Endothelial cell of umbilical vein (primary cell): ENCODE results near the gene TMC4.

Experiments used
- CTCF ChIP-seq, 2 donors: IDR thresholded peaks; 1 replicate in 1 of 2; 2 replicates in 1 of 2; pipeline ENCODE4 v1.5.1; 2011; ENCODE audit warnings: low read length in 2 of 2, mild to moderate bottlenecking in 2 of 2, moderate library complexity in 2 of 2, control low read depth in 1 of 2, inconsistent platforms in 1 of 2, low read depth in 1 of 2; ENCODE audit not compliant: insufficient read depth in 1 of 2; ENCODE audit errors: extremely low read depth in 1 of 2
- JUN ChIP-seq: IDR thresholded peaks from 2 replicates; pipeline ENCODE4 v1.6.1; 2011; ENCODE audit warnings: borderline replicate concordance, low read depth; ENCODE audit not compliant: insufficient read length, insufficient read depth
- POLR2AphosphoS5 ChIP-seq: IDR thresholded peaks from 2 replicates; pipeline ENCODE4 v1.6.1; 2012; ENCODE audit warnings: low read depth, mild to moderate bottlenecking, control low read depth, low read length, moderate library complexity; ENCODE audit not compliant: insufficient read depth

- TF ChIP-seq POLR2AphosphoS5 (no peak), CTCF (IDR thresholded peaks at IDR 0.05; ENCODE audit: extremely low read depth in 1 of 2, insufficient read depth in 1 of 2, low read depth in 1 of 2, low read length in 2 of 2) (no peak), JUN (no peak)
Observed at GRCh38 chr19:54172471-54173358, at the start of gene TMC4.
